ENCODE data around the gene CDK11B. TPM values are rescaled to one million over a fixed set of nuclear protein-coding genes. Genes with fewer than 3 reads are reported as not detected.
A peak's percentile ranks its signal among the peaks of the same experiment; 100 is the strongest.
"Not testable (repeated sequence)": the region's sequence is repeated elsewhere in the genome, so short reads cannot be mapped to it uniquely, and the experiment has no call there.

Gene CDK11B
- total RNA-seq, 2 donors from 2014 or later = 31.8 to 44.7 TPM

GRCh38 chr1:1597275-1597930 is 61.4 kb downstream of the CDK11B start:
- H3K4me1 ChIP-seq = peaks cover 4% of the 10 kb centered on the region
- H3K4me3 ChIP-seq = no peak overlapping the region
- no peak for DNase-seq
- no peaks in the 10 kb centered on the region for H3K36me3 ChIP-seq
- no peak overlapping the region for H3K9ac ChIP-seq (ENCODE audit: low read depth in 2 of 2, low read length in 2 of 2)
- TF ChIP-seq CTCF (IDR thresholded peaks at IDR 0.05) = peak; percentile 27
- peaks cover 31% of the 10 kb centered on the region for H3K27me3 ChIP-seq
- intact Hi-C loops (cut with DNase I) = no loop called here
- no peak overlapping the region for H3K27ac ChIP-seq
- no peaks in the 10 kb centered on the region for H3K9me3 ChIP-seq

GRCh38 chr1:1596493-1597274 is 62.1 kb downstream of the CDK11B start:
- no peaks in the 10 kb centered on the region for H3K9me3 ChIP-seq
- no peak for TF ChIP-seq CTCF (IDR thresholded peaks at IDR 0.05)
- H3K4me3 ChIP-seq = no peak overlapping the region
- peaks cover 31% of the 10 kb centered on the region for H3K27me3 ChIP-seq
- intact Hi-C loops (cut with DNase I) = no loop called here
- DNase-seq = no peak
- peaks cover 4% of the 10 kb centered on the region for H3K4me1 ChIP-seq
- no peaks in the 10 kb centered on the region for H3K36me3 ChIP-seq
- no peak overlapping the region for H3K9ac ChIP-seq (ENCODE audit: low read depth in 2 of 2, low read length in 2 of 2)
- no peak overlapping the region for H3K27ac ChIP-seq

GRCh38 chr1:1595341-1595740 is 63.5 kb downstream of the CDK11B start:
- DNase-seq; H3K4me3 ChIP-seq; H3K9ac ChIP-seq (ENCODE audit: low read depth in 2 of 2, low read length in 2 of 2); H3K4me1 ChIP-seq; H3K36me3 ChIP-seq; intact Hi-C loops (cut with DNase I); H3K27ac ChIP-seq; H3K9me3 ChIP-seq: not testable (repeated sequence)
- H3K27me3 ChIP-seq = peaks cover 19% of the 10 kb centered on the region

GRCh38 chr1:1594602-1595260 is 64.1 kb downstream of the CDK11B start:
- Histone ChIP-seq H3K9me3 (no peaks in the 10 kb centered on the region), H3K4me1 (peaks cover 4% of the 10 kb centered on the region), H3K36me3 (no peaks in the 10 kb centered on the region), H3K4me3 (no peak overlapping the region), H3K27me3 (peaks cover 19% of the 10 kb centered on the region), H3K27ac (no peak overlapping the region), H3K9ac (ENCODE audit: low read depth in 2 of 2, low read length in 2 of 2) (no peak overlapping the region)
- no peak for TF ChIP-seq CTCF (IDR thresholded peaks at IDR 0.05)
- DNase-seq = no peak
- intact Hi-C loops (cut with DNase I) = no loop called here

- Histone ChIP-seq H3K4me1 (no peaks in the 10 kb centered on the region), H3K4me3 (no peak overlapping the region), H3K9me3 (no peaks in the 10 kb centered on the region), H3K27ac (no peak overlapping the region), H3K9ac (ENCODE audit: low read depth in 2 of 2, low read length in 2 of 2) (no peak overlapping the region), H3K36me3 (no peaks in the 10 kb centered on the region), H3K27me3 (peaks cover 16% of the 10 kb centered on the region)
- no peak for TF ChIP-seq CTCF (IDR thresholded peaks at IDR 0.05)
- intact Hi-C loops (cut with DNase I) = no loop called here
- DNase-seq = no peak
Measured at GRCh38 chr1:1593834-1594601, 64.8 kb downstream of the CDK11B start.

Measured in colonic mucosa (tissue), 4 donors.